GM19239 (cell line): ENCODE data around the gene MAML3.

Experiments used
- DNase-seq: peaks from one replicate; pipeline ENCODE4 v3.0.0; 2011; ENCODE audit warnings: low spot score; ENCODE audit not compliant: insufficient read length
- FAIRE-seq: peaks from 2 replicates; lab custom pipeline; 2011; peaks lifted over from hg19 to GRCh38; lab: Jason Lieb, UNC

MAML3 gene

DNA sequence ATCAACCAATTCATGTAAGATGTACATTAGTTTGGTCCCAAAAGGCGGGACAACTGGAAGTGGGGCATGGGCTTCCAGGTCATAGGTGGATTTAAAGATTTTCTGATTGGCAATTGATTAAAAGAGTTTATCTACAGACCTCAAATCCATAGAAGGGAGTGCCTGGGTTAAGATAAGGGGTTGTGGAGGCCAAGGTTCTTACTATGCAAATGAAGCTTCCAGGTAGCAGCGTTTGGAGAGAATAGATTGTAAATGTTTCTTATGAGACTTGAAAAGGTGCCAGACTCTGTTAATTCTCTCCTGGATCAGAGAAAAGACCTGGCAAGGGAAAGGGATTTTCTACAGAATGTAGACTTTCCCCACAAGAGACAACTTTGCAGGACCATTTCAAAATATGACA lies 485.9 kb downstream of the MAML3 start:
- DNase-seq (no peak), FAIRE-seq (no peak)
